Tibial nerve (tissue), 4 donors: ENCODE data around the gene ZNF134.

Source experiments
- CTCF ChIP-seq, 5 experiments: fragments of 200-600 bp in 3 of 5; fragments of 450-650 bp in 2 of 5; sonication (generic) in 3 of 5; IDR thresholded peaks; one replicate each; pipeline ENCODE4 v1.5.1; 2016 to 2019; ENCODE audit warnings: antibody characterized with exemption in 5 of 5, mild to moderate bottlenecking in 3 of 5, moderate library complexity in 2 of 5
- EP300 ChIP-seq, 2 donors: sonication (generic); formaldehyde crosslinking; IDR thresholded peaks; one replicate each; pipeline ENCODE4 v1.6.1; 2017; ENCODE audit warnings: antibody characterized with exemption in 2 of 2, mild to moderate bottlenecking in 1 of 2

GRCh38 chr19:57671124-57671895 lies 57.3 kb downstream of the ZNF134 start:
- no peak for TF ChIP-seq CTCF (IDR thresholded peaks at IDR 0.05)
- no peak for TF ChIP-seq EP300 (IDR thresholded peaks at IDR 0.05)
